Measurements from ENCODE around the gene CERS6. TPM values are rescaled to one million over a fixed set of nuclear protein-coding genes. Genes with fewer than 3 reads are reported as not detected.
"Not testable (repeated sequence)": the region's sequence is repeated elsewhere in the genome, so short reads cannot be mapped to it uniquely, and the experiment has no call there.

Gene CERS6
- 20.7 TPM for total RNA-seq

- peak; percentile 36 to 94 (median 92) for DNase-seq (ENCODE audit: low read depth in 2 of 3, low spot score in 2 of 3)
These were observed at the start of gene CERS6 for GRCh38 chr2:168455645-168456520. Gene CERS6 (plus strand): TSS chr2:168456272. CDS start chr2:168456449, 177 bp downstream.

- DNase-seq (ENCODE audit: low read depth in 2 of 3, low spot score in 2 of 3) = not testable (repeated sequence)
These were observed 43.8 kb upstream of the CERS6 start for GRCh38 chr2:168412301-168412700.

- not testable (repeated sequence) for DNase-seq (ENCODE audit: low read depth in 2 of 3, low spot score in 2 of 3)
These were observed 43.0 kb upstream of the CERS6 start for GRCh38 chr2:168413101-168413500.

- no peak for DNase-seq (ENCODE audit: low read depth in 2 of 3, low spot score in 2 of 3)
These were observed 39.5 kb upstream of the CERS6 start for GRCh38 chr2:168416555-168416954.

- DNase-seq (ENCODE audit: low read depth in 2 of 3, low spot score in 2 of 3) = no peak
These were observed 33.5 kb upstream of the CERS6 start for GRCh38 chr2:168422584-168422983.

GRCh38 chr2:168424112-168424951, 31.7 kb upstream of the CERS6 start:
- DNase-seq (ENCODE audit: low read depth in 2 of 3, low spot score in 2 of 3) = no peak

GRCh38 chr2:168424971-168425370, 31.1 kb upstream of the CERS6 start:
- DNase-seq (ENCODE audit: low read depth in 2 of 3, low spot score in 2 of 3) = no peak

GRCh38 chr2:168426861-168427260, 29.2 kb upstream of the CERS6 start:
- no peak for DNase-seq (ENCODE audit: low read depth in 2 of 3, low spot score in 2 of 3)

- DNase-seq (ENCODE audit: low read depth in 2 of 3, low spot score in 2 of 3) = no peak
These were observed 28.6 kb upstream of the CERS6 start for GRCh38 chr2:168427451-168427850.

GRCh38 chr2:168428431-168428830, 27.6 kb upstream of the CERS6 start:
- no peak for DNase-seq (ENCODE audit: low read depth in 2 of 3, low spot score in 2 of 3)

- DNase-seq (ENCODE audit: low read depth in 2 of 3, low spot score in 2 of 3) = no peak
These were observed 26.1 kb upstream of the CERS6 start for GRCh38 chr2:168429988-168430387.

- no peak for DNase-seq (ENCODE audit: low read depth in 2 of 3, low spot score in 2 of 3)
These were observed 25.6 kb upstream of the CERS6 start for GRCh38 chr2:168430431-168430830.

GRCh38 chr2:168431301-168432024, 24.6 kb upstream of the CERS6 start:
- DNase-seq (ENCODE audit: low read depth in 2 of 3, low spot score in 2 of 3) = no peak

GRCh38 chr2:168432100-168432499, 24.0 kb upstream of the CERS6 start:
- DNase-seq (ENCODE audit: low read depth in 2 of 3, low spot score in 2 of 3) = no peak

- no peak for DNase-seq (ENCODE audit: low read depth in 2 of 3, low spot score in 2 of 3)
These were observed 23.4 kb upstream of the CERS6 start for GRCh38 chr2:168432565-168433186.

- DNase-seq (ENCODE audit: low read depth in 2 of 3, low spot score in 2 of 3) = no peak
These were observed 22.5 kb upstream of the CERS6 start for GRCh38 chr2:168433527-168433926.

GRCh38 chr2:168434146-168434545, 21.9 kb upstream of the CERS6 start:
- DNase-seq (ENCODE audit: low read depth in 2 of 3, low spot score in 2 of 3) = peak in 1 of 3 donors; percentile 12

GRCh38 chr2:168436840-168437239, 19.2 kb upstream of the CERS6 start:
- DNase-seq (ENCODE audit: low read depth in 2 of 3, low spot score in 2 of 3) = no peak

GRCh38 chr2:168438553-168438952, 17.5 kb upstream of the CERS6 start:
- no peak for DNase-seq (ENCODE audit: low read depth in 2 of 3, low spot score in 2 of 3)

GRCh38 chr2:168439536-168439935, 16.5 kb upstream of the CERS6 start:
- no peak for DNase-seq (ENCODE audit: low read depth in 2 of 3, low spot score in 2 of 3)
